ENCODE results near the gene SNAP47.

Gene SNAP47

DNA sequence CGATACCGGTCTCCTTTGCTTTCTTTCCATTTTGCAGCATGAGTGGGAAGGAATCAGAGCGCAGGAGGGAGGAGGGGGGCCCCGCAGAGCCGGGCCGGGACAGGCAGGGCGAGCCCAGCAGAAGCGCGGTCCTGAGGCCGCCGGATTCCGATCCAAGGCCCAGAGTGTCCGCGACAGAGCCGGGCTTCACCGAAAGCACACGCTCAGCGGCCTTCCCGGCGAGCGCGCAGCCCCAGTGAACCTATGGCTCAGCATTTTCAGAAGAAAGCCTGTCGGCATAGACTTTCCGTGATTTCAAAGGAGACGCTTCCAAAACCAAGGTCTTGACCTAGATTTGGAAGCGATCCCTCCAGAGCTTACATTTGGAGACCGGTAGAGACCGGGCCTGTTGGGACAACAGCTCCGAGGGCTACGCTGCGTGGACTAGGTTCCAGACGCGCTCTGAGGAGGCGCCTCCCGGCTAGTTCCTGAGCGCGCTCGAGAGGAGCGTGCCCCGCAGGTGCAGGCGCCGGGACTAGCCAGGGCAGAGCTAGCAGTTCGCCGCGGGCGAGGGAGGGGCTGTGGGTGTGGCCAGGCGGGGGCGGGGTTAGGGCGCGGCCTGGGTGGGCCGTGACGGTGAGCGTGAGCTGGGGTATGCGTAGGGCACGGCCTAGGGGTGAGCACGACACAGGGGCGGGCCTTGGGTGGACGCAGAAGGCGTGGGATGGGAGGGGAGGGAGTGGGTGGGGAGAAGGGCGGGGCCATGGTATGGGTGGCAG lies 52.5 kb downstream of the SNAP47 start:
- peak; percentile 98 to 99 for DNase-seq (ENCODE audit: low read depth in 1 of 2, low spot score in 1 of 2)
- in situ Hi-C loops (cut with HindIII; ENCODE audit: low pct_unique_long_range_greater_than_20kb, low sequenced_read_pairs), result no loop called here
- TF ChIP-seq JUND (IDR thresholded peaks at IDR 0.05; ENCODE audit: low read depth), result no peak

GRCh38 chr1:227788271-227789083 lies 53.2 kb downstream of the SNAP47 start:
- in situ Hi-C loops (cut with HindIII; ENCODE audit: low pct_unique_long_range_greater_than_20kb, low sequenced_read_pairs), result no loop called here

DNA sequence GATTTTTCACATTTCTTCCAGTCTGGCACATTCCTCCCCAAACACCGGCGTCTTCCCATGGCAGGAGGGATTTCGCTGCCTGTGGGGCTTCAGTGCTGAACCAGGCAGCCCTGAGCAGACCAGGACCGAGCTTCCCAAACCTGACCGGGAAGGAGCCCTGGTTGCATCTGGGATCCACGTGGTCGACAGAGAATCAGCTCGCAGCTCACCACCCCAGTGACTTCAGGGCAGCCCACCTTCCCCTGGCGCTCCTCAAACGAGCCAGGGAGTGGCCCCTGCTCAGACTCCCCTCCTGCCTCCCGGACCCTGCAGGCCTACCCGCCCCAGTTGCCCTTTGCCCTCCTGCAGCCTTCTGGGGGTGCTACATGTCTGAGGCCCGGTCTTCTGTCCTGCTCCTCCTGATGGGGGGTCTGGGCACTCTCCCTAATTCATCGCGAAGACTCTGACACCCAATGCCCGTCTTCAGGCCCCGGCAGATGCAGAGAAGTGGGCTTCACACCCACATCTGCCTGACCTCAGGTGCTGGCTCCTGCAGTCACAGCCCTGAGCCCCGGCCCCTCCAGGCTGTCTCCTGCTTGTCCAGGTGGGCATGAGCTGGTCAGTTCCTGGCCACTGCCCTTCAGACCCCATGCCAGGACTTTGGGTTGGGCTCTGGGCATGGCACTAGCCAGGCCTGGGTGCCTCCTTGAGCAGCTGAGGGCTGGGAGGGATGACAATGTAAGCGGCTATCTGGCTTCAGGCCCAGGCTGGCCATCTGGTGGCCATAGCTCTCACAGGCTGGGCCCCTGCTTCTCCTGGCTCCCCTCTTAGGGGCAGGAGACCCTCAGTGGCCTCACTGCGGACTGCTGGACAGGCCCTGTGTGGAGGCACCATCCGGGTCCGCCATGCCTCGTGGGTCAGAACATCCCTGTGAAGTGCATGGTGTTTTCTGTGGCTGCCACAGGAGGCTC lies 54.1 kb downstream of the SNAP47 start:
- in situ Hi-C loops (cut with HindIII; ENCODE audit: low pct_unique_long_range_greater_than_20kb, low sequenced_read_pairs), result no loop called here
- DNase-seq (ENCODE audit: low read depth in 1 of 2, low spot score in 1 of 2), result no peak
- no peak for TF ChIP-seq JUND (IDR thresholded peaks at IDR 0.05; ENCODE audit: low read depth)

More at GRCh38 chr1:227788271-227789083, 53.2 kb downstream of the SNAP47 start:
- TF ChIP-seq JUND (IDR thresholded peaks at IDR 0.05; ENCODE audit: low read depth), result no peak
- DNase-seq (ENCODE audit: low read depth in 1 of 2, low spot score in 1 of 2), result no peak

DNA sequence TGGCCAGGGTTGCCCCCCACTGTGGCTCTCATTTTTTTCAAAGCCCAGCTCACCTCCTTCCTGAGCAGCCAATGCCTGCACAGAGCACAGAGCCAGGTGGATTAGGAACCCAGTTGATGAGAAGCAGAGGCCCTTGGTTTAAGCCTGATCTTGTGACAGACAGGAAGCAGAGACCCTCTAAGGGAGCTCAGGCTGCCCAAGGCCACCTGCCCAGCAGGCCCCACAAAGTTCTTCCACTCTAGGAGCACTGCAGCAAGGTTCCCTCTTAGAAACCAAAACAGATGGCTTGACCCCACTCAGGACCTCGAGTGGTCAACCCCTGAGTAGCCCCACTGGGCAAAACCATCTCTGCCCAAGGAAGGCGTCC lies 54.8 kb downstream of the SNAP47 start:
- no peak for DNase-seq (ENCODE audit: low read depth in 1 of 2, low spot score in 1 of 2)
- in situ Hi-C loops (cut with HindIII; ENCODE audit: low pct_unique_long_range_greater_than_20kb, low sequenced_read_pairs), result no loop called here
- TF ChIP-seq JUND (IDR thresholded peaks at IDR 0.05; ENCODE audit: low read depth), result no peak

DNA sequence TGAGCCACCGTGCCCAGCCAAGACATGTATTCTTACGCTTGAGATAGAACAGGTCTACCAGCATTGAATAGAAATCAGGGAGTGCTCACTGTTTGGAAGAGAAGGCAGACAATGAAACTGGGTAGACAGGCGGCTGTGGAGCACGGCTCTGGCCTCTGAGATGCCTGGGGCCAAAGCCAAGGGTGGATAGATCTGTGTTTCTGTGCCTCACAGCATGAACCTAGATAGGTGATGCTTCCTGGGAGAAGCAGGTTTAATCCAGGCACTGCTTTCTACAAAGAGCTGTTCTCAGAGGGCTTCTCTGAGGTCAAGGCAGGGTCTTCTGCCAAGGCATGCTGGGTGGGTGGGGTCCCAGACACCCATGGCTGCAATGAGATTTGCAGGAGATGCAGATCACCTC lies 55.6 kb downstream of the SNAP47 start:
- no peak for TF ChIP-seq JUND (IDR thresholded peaks at IDR 0.05; ENCODE audit: low read depth)
- DNase-seq (ENCODE audit: low read depth in 1 of 2, low spot score in 1 of 2), result no peak
- in situ Hi-C loops (cut with HindIII; ENCODE audit: low pct_unique_long_range_greater_than_20kb, low sequenced_read_pairs), result no loop called here

- DNase-seq (ENCODE audit: low read depth in 1 of 2, low spot score in 1 of 2), result no peak
- in situ Hi-C loops (cut with HindIII; ENCODE audit: low pct_unique_long_range_greater_than_20kb, low sequenced_read_pairs), result no loop called here
- TF ChIP-seq JUND (IDR thresholded peaks at IDR 0.05; ENCODE audit: low read depth), result no peak
These were observed 56.3 kb downstream of the SNAP47 start for GRCh38 chr1:227791425-227792143.

GRCh38 chr1:227792216-227793078 lies 57.2 kb downstream of the SNAP47 start:
- DNase-seq (ENCODE audit: low read depth in 1 of 2, low spot score in 1 of 2), result peak in 1 of 2 experiments; percentile 46
- in situ Hi-C loops (cut with HindIII; ENCODE audit: low pct_unique_long_range_greater_than_20kb, low sequenced_read_pairs), result no loop called here
- no peak for TF ChIP-seq JUND (IDR thresholded peaks at IDR 0.05; ENCODE audit: low read depth)

DNA sequence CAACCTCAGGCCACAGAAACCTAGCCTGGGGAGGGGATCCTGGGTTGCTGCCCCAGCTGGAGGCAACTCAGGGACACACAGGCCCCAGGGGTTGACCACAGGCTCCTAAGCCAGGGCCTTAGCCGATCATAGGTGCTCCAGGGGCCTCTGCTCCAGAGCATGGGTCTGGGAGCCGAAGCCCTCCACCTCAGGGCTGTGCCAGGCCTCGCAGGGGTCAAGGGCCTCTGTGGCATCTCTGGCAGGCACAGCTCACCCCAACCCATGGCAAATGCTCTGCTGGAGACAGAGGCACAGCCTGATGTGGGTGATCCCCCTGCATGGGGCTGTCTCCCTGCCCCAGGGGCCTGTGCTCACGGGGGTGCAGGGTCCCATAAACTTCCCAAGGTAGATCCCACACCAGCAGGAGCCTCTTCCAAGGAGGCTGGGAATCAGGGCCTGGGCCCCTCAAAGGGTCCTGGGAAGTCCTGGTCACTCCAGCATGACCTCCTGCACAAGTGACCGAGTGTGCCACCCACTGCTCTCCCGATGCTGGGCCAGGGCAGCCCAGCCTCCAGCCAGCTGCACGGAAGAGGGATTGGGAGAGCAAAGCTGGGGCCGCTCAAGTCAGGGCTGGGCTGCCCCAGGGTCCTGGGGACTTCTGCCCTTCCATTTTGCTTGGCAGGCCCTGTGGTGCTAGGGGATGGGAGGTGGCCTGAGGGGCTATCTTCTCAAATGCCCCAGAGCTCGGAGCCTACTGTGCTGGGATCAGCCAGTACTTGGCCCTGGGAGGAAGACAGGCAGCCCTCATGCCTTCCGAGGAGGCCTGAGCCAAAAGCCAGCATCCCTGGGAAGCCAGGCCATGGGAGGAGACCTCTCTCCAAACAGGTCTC lies 58.1 kb downstream of the SNAP47 start:
- DNase-seq (ENCODE audit: low read depth in 1 of 2, low spot score in 1 of 2), result no peak
- in situ Hi-C loops (cut with HindIII; ENCODE audit: low pct_unique_long_range_greater_than_20kb, low sequenced_read_pairs), result no loop called here
- TF ChIP-seq JUND (IDR thresholded peaks at IDR 0.05; ENCODE audit: low read depth), result no peak

DNA sequence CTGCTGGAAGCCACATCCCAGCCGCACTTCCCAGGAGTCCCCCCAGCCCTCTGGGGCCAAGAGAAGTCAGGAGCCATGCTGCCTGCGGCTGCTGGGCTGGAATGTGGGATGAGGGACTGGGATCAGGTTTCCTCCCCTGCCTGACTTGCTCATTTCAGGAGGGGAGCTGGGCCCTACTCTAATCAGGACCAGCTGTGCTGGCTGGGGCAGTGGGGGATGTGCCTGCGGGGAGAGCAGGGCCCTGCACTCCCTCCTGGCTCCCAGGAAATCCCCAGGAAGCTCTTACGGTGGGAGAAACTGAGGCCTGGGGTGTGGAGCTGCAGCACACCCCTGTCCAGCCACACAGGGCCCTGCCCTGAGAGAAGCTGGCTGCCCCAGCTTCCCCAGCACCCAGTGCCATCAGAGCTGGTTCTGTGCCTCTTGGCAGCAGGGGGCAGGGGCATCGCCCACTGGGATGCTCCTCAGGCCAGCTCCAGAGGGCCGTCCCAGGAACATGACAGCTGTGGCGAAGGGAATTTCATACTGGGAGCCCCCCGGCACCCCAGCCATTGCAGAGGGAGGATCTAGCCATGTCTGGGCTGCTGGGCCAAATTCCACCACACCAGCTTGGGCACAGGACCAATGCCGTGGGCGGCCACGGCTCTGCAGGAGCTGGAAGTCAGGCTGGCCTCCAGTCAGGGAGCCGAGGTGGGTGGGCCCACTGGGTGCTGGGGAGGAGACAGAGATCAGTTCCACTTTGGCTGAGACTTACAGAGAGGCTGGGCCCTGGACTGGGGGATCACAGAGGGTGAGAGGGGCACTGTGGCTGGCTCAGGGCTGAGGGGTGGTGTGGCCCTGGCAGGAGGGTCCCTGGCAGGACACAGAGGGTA lies 58.9 kb downstream of the SNAP47 start:
- TF ChIP-seq JUND (IDR thresholded peaks at IDR 0.05; ENCODE audit: low read depth), result no peak
- in situ Hi-C loops (cut with HindIII; ENCODE audit: low pct_unique_long_range_greater_than_20kb, low sequenced_read_pairs), result no loop called here
- peak; percentile 43 to 54 for DNase-seq (ENCODE audit: low read depth in 1 of 2, low spot score in 1 of 2)

Data from T47D (cell line).